ENCODE results near the gene RHOBTB3.
A peak's percentile ranks its signal among the peaks of the same experiment; 100 is the strongest.
"Not testable (repeated sequence)": the region's sequence is repeated elsewhere in the genome, so short reads cannot be mapped to it uniquely, and the experiment has no call there.

The RHOBTB3 gene

DNA sequence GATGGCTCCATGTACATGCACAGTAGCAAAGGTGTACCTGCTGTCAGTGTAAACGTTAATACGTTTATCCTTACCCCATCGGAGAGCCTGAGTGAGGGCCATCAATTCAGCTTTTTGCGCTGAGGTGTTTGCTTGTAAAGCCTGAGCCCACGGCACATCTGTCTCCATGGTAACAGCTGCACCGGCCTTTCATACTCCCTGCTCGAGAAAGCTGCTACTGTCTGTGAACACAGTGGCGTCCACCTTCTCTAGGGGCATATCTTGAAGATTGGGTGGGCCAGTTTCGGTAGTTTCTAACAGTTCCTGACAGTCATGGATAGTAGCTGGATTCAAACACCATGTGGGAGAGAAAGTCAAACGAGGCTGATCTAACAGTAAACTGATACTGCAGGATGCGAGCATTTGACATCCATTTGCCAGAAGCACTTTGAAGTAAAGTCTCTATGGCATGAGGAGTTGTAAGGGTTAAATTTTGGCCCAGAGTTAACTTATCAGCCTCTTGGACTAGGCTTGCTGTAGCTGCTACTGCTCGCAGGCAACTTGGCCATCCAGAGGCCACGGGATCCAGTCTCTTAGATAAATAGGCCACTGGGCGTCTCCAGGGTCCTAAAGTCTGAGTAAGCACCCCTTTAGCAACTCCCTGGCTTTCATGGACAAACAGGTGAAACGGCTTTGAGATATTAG is 21.0 kb upstream of the RHOBTB3 start:
- peaks cover 5% of the 10 kb centered on the region for H3K4me1 Mint-ChIP-seq (ENCODE audit: low read depth)
- no peaks in the 10 kb centered on the region for H3K9me3 Mint-ChIP-seq (ENCODE audit: low read depth)
- H3K36me3 Mint-ChIP-seq: no peaks in the 10 kb centered on the region
- H3K27me3 Mint-ChIP-seq: peaks cover 1% of the 10 kb centered on the region
- no peak overlapping the region for H3K4me3 Mint-ChIP-seq
- H3K27ac Mint-ChIP-seq: no peak overlapping the region

GRCh38 chr5:95710651-95711500 is 20.3 kb upstream of the RHOBTB3 start:
- H3K36me3 Mint-ChIP-seq; H3K4me1 Mint-ChIP-seq (ENCODE audit: low read depth); H3K9me3 Mint-ChIP-seq (ENCODE audit: low read depth); H3K4me3 Mint-ChIP-seq; H3K27me3 Mint-ChIP-seq; H3K27ac Mint-ChIP-seq: not testable (repeated sequence)

- Mint-ChIP-seq H3K27me3 (peaks cover 3% of the 10 kb centered on the region), H3K4me1 (ENCODE audit: low read depth) (peaks cover 15% of the 10 kb centered on the region), H3K27ac (no peak overlapping the region), H3K4me3 (no peak overlapping the region), H3K9me3 (ENCODE audit: low read depth) (no peaks in the 10 kb centered on the region), H3K36me3 (no peaks in the 10 kb centered on the region)
Observed at GRCh38 chr5:95711501-95712346, 19.4 kb upstream of the RHOBTB3 start.

DNA sequence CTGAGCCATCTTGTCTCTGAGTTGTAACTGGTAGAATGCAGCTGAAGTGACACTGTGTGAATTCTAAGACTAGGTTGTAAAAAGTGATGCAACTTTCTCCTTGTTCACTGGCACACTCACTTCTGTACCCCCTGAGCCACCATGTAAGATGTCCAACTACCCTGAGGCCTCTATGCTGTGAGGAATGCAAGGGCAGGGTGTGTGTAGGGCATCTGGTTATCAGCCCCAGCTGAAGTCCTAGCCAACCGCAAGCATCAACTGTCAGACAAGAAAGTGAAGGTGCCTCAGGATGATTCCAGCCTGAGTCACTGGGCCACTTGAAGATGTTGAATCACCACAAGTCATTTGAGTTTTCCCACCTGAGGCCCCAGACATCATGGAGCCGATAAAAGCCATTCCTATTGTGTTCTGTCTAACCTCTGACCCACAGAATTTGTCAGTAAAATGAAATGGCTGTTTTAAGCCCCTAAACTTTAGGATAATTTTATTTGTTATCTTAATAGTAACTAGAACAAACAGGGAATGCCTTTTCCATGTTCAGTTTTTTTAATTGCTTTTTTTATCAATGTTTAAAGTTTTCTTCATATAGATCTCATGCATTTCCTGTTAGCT is 18.7 kb upstream of the RHOBTB3 start:
- peaks cover 15% of the 10 kb centered on the region for H3K4me1 Mint-ChIP-seq (ENCODE audit: low read depth)
- peak overlapping the region; percentile 7 for H3K4me3 Mint-ChIP-seq
- H3K9me3 Mint-ChIP-seq (ENCODE audit: low read depth): no peaks in the 10 kb centered on the region
- H3K36me3 Mint-ChIP-seq: no peaks in the 10 kb centered on the region
- H3K27me3 Mint-ChIP-seq: peaks cover 3% of the 10 kb centered on the region
- H3K27ac Mint-ChIP-seq: no peak overlapping the region

DNA sequence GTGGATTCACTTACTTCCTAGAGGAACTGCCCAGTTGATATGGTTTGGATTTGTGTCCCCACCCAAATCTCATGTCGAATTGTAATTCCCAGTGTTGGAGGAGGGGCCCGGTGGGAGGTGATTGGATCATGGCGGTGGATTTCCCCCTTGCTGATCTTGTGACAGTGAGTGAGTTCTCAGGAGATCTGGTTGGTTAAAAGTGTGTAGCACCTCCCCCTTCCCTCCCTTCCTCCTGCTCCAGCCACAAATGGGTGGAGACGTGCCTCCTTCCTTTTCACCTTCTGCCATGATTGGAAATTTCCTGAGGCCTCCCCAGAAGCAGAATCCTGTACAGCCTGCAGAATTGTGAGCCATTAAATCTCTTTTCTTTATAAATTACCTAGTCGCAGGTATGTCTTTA is 17.9 kb upstream of the RHOBTB3 start:
- not testable (repeated sequence) for H3K27ac Mint-ChIP-seq; H3K4me3 Mint-ChIP-seq; H3K9me3 Mint-ChIP-seq (ENCODE audit: low read depth); H3K27me3 Mint-ChIP-seq; H3K36me3 Mint-ChIP-seq
- H3K4me1 Mint-ChIP-seq (ENCODE audit: low read depth): peaks cover 15% of the 10 kb centered on the region

GRCh38 chr5:95713960-95714710 is 17.0 kb upstream of the RHOBTB3 start:
- H3K27me3 Mint-ChIP-seq: peaks cover 3% of the 10 kb centered on the region
- H3K4me1 Mint-ChIP-seq (ENCODE audit: low read depth): peaks cover 15% of the 10 kb centered on the region
- H3K36me3 Mint-ChIP-seq: no peaks in the 10 kb centered on the region
- H3K9me3 Mint-ChIP-seq (ENCODE audit: low read depth): no peaks in the 10 kb centered on the region
- no peak overlapping the region for H3K4me3 Mint-ChIP-seq
- H3K27ac Mint-ChIP-seq: no peak overlapping the region

GRCh38 chr5:95715799-95716461 is 15.2 kb upstream of the RHOBTB3 start:
- no peak overlapping the region for H3K27ac Mint-ChIP-seq
- H3K27me3 Mint-ChIP-seq: peaks cover 3% of the 10 kb centered on the region
- H3K4me3 Mint-ChIP-seq: no peak overlapping the region
- H3K9me3 Mint-ChIP-seq (ENCODE audit: low read depth): no peaks in the 10 kb centered on the region
- H3K4me1 Mint-ChIP-seq (ENCODE audit: low read depth): peaks cover 15% of the 10 kb centered on the region
- no peaks in the 10 kb centered on the region for H3K36me3 Mint-ChIP-seq

DNA sequence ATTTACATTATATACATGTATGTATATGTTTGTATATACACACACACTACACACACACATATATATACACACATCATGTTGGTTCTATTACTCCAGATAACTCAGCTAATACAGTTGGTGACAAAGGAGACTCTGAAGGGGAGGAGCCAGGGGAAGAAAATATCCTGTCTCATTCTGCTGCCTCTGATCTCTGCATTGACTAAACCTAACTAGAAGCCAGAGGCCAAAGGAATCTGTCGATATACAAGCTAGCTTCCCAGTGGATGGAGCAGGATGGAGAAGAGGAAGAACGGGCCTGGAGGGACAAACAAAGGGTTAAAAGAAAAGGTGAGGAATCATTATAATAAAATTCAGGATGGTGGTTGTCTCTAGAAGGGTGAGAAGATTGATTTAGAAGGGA is 13.7 kb upstream of the RHOBTB3 start:
- H3K9me3 Mint-ChIP-seq (ENCODE audit: low read depth): no peaks in the 10 kb centered on the region
- H3K4me1 Mint-ChIP-seq (ENCODE audit: low read depth): peaks cover 11% of the 10 kb centered on the region
- no peak overlapping the region for H3K4me3 Mint-ChIP-seq
- H3K27ac Mint-ChIP-seq: no peak overlapping the region
- H3K27me3 Mint-ChIP-seq: peaks cover 3% of the 10 kb centered on the region
- no peaks in the 10 kb centered on the region for H3K36me3 Mint-ChIP-seq

DNA sequence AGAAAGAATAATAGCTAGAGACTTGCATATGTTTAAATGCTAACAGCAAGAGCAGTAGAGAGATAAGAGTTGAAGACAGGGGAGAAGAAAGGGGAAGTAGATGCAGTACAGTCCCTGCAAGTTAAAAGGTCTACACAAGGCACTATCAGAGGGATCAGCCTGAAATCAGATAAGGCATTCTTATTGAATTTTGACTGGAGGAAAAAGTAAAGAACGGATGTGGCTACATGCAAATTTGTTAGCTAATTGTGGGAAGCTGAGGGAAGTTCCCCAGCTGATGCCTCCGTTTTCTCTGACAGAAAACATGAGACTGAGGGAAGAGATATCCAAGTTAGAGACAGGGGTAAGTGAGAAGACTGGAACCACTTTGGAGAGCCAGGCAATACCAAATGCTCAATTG is 12.9 kb upstream of the RHOBTB3 start:
- Mint-ChIP-seq H3K27ac (no peak overlapping the region), H3K4me3 (no peak overlapping the region), H3K4me1 (ENCODE audit: low read depth) (peaks cover 10% of the 10 kb centered on the region), H3K36me3 (no peaks in the 10 kb centered on the region), H3K9me3 (ENCODE audit: low read depth) (no peaks in the 10 kb centered on the region), H3K27me3 (peaks cover 3% of the 10 kb centered on the region)

GRCh38 chr5:95718738-95719137 is 12.4 kb upstream of the RHOBTB3 start:
- Mint-ChIP-seq H3K27me3 (peaks cover 1% of the 10 kb centered on the region), H3K9me3 (ENCODE audit: low read depth) (no peaks in the 10 kb centered on the region), H3K4me1 (ENCODE audit: low read depth) (peaks cover 10% of the 10 kb centered on the region), H3K36me3 (no peaks in the 10 kb centered on the region), H3K27ac (no peak overlapping the region), H3K4me3 (no peak overlapping the region)

- Mint-ChIP-seq H3K4me3 (no peak overlapping the region), H3K27me3 (peaks cover 1% of the 10 kb centered on the region), H3K4me1 (ENCODE audit: low read depth) (peaks cover 10% of the 10 kb centered on the region), H3K36me3 (no peaks in the 10 kb centered on the region), H3K9me3 (ENCODE audit: low read depth) (no peaks in the 10 kb centered on the region), H3K27ac (no peak overlapping the region)
Observed at GRCh38 chr5:95720094-95720786, 10.9 kb upstream of the RHOBTB3 start.

- Mint-ChIP-seq H3K27me3 (no peaks in the 10 kb centered on the region), H3K4me1 (ENCODE audit: low read depth) (no peaks in the 10 kb centered on the region), H3K27ac (no peak overlapping the region)
Observed at GRCh38 chr5:95721582-95722295, 9.4 kb upstream of the RHOBTB3 start.

More at GRCh38 chr5:95721582-95722295, 9.4 kb upstream of the RHOBTB3 start:
- Mint-ChIP-seq H3K4me3 (no peak overlapping the region), H3K36me3 (no peaks in the 10 kb centered on the region), H3K9me3 (ENCODE audit: low read depth) (no peaks in the 10 kb centered on the region)
